GM12878 (cell line): ENCODE measurements around the gene SKAP1. TPM values are rescaled to one million over a fixed set of nuclear protein-coding genes. Genes with fewer than 3 reads are reported as not detected.

Source experiments
- ATAC-seq: fragments of 200-7000 bp; cut with Tn5 transposase; 3 replicates; pipeline ENCODE4 v1.9.1; 2020; ENCODE audit warnings: mild to moderate bottlenecking, moderate library complexity
- BruUV-seq: library from RNA; stranded (reverse); fragments of 400-500 nt; replicated peaks from 2 replicates; lab custom pipeline; 2021; lab: Mats Ljungman, UMichigan
- CTCF ChIA-PET: fragments of 300-600 bp; sonication (Branson Sonifier 250); formaldehyde crosslinking; extraction: SDS; loops from one replicate; lab custom pipeline; 2021; ENCODE audit warnings: inconsistent platforms; lab: Yijun Ruan, JAX
- POLR2A ChIA-PET: fragments of 350-600 bp; formaldehyde crosslinking; extraction: SDS; loops from one replicate; lab custom pipeline; 2021; ENCODE audit warnings: inconsistent platforms; lab: Charles Lee
- RAD21 ChIA-PET: fragments of 300-600 bp; sonication (Branson Sonifier 250); formaldehyde crosslinking; loops from one replicate; lab custom pipeline; 2023; ENCODE audit warnings: antibody characterized with exemption; ENCODE audit not compliant: unreplicated experiment; lab: Charles Lee
- SMC1A ChIA-PET: fragments of 300-600 bp; sonication (Branson Sonifier 250); formaldehyde crosslinking; loops from one replicate; lab custom pipeline; 2023; ENCODE audit not compliant: unreplicated experiment, uncharacterized antibody; lab: Charles Lee
- DNase-seq: peaks from one replicate; pipeline ENCODE4 v3.0.0-alpha.2; 2011; ENCODE audit warnings: low read depth, low spot score
- FAIRE-seq: peaks from 3 replicates; lab custom pipeline; 2011; peaks lifted over from hg19 to GRCh38; lab: Jason Lieb, UNC
- H2AFZ ChIP-seq: 2 replicates; pipeline ENCODE4 v1.6.0; 2011; ENCODE audit warnings: low read depth, low read length, control low read depth; ENCODE audit not compliant: control insufficient read depth
- H3K27ac ChIP-seq: 2 replicates; pipeline ENCODE4 v1.5.1; 2011; ENCODE audit warnings: control low read depth; ENCODE audit not compliant: control insufficient read depth, insufficient read depth
- H3K27me3 ChIP-seq, 2 experiments: replicated peaks in 1 of 2; 2 replicates each; pipeline versions ENCODE4 v1.6.0 to v1.6.1; 2011; ENCODE audit warnings: low read length in 1 of 2; ENCODE audit not compliant: control insufficient read depth in 2 of 2, insufficient read depth in 2 of 2
- H3K36me3 ChIP-seq, 2 experiments: 2 replicates each; pipeline ENCODE4 v1.5.1; 2011; ENCODE audit warnings: low read length in 1 of 2; ENCODE audit not compliant: control insufficient read depth in 2 of 2, insufficient read depth in 2 of 2
- H3K4me1 ChIP-seq: 2 replicates; pipeline ENCODE4 v1.6.1; 2011; ENCODE audit warnings: mild to moderate bottlenecking, low read length, moderate library complexity, mixed read lengths; ENCODE audit not compliant: control insufficient read depth, insufficient read depth
- H3K4me2 ChIP-seq: 2 replicates; pipeline ENCODE4 v1.6.0; 2011; ENCODE audit warnings: control low read depth; ENCODE audit not compliant: control insufficient read depth, insufficient read depth
- H3K4me3 ChIP-seq: fragments of 200-600 bp; sonication (generic); 2 replicates; pipeline ENCODE4 v1.5.1; 2016
- H3K79me2 ChIP-seq: 2 replicates; pipeline ENCODE4 v1.6.0; 2011; ENCODE audit warnings: low read length; ENCODE audit not compliant: control insufficient read depth, insufficient read depth
- H3K9ac ChIP-seq: 2 replicates; pipeline ENCODE4 v1.8.0; 2011; ENCODE audit warnings: low read length, control low read depth, mixed read lengths; ENCODE audit not compliant: control insufficient read depth, insufficient read depth
- H3K9me3 ChIP-seq: replicated peaks from 3 replicates; pipeline ENCODE4 v1.5.1; 2011; ENCODE audit warnings: mild to moderate bottlenecking, low read length; ENCODE audit not compliant: control insufficient read depth, insufficient read depth
- H4K20me1 ChIP-seq: 2 replicates; pipeline ENCODE4 v1.6.0; 2011; ENCODE audit not compliant: control insufficient read depth, insufficient read depth
- BCL11A ChIP-seq: IDR thresholded peaks from 2 replicates; pipeline ENCODE4 v1.6.1; 2011; ENCODE audit warnings: low read depth, low read length
- BCLAF1 ChIP-seq: fragments of 450-650 bp; IDR thresholded peaks from 2 replicates; pipeline ENCODE4 v1.6.1; 2017; ENCODE audit warnings: antibody characterized with exemption, mild to moderate bottlenecking, moderate library complexity
- DPF2 ChIP-seq: fragments of 450-650 bp; IDR thresholded peaks from 2 replicates; pipeline ENCODE4 v1.6.1; 2017; ENCODE audit warnings: mild to moderate bottlenecking
- EED ChIP-seq: sonication (generic); IDR thresholded peaks from 2 replicates; pipeline ENCODE4 v1.6.1; 2016; ENCODE audit warnings: antibody characterized with exemption, low read depth
- IKZF2 ChIP-seq, 2 experiments: fragments of 450-650 bp; IDR thresholded peaks; 2 replicates each; pipeline ENCODE4 v1.6.1; 2017; ENCODE audit warnings: mild to moderate bottlenecking in 2 of 2, moderate library complexity in 2 of 2
- IRF3 ChIP-seq: fragments of 450-650 bp; IDR thresholded peaks from 2 replicates; pipeline ENCODE4 v1.6.1; 2014; ENCODE audit warnings: mild to moderate bottlenecking
- JUNB ChIP-seq: IDR thresholded peaks from 2 replicates; pipeline ENCODE4 v1.6.1; 2016; ENCODE audit warnings: antibody characterized with exemption, mild to moderate bottlenecking
- NFIC ChIP-seq: IDR thresholded peaks from 2 replicates; pipeline ENCODE4 v1.6.1; 2012; ENCODE audit warnings: low read depth, mild to moderate bottlenecking, inconsistent platforms, low read length, moderate library complexity
- RAD51 ChIP-seq: fragments of 450-650 bp; IDR thresholded peaks from 2 replicates; pipeline ENCODE4 v1.6.1; 2016; ENCODE audit warnings: moderate library complexity, mild to moderate bottlenecking, inconsistent platforms
- RELA ChIP-seq: fragments of 450-650 bp; IDR thresholded peaks from 2 replicates; pipeline ENCODE4 v1.8.0; 2014; ENCODE audit warnings: borderline replicate concordance; ENCODE audit not compliant: partially characterized antibody
- REST ChIP-seq: IDR thresholded peaks from 2 replicates; pipeline ENCODE4 v1.6.1; 2012; ENCODE audit warnings: mild to moderate bottlenecking, low read depth, low read length
- RUNX3 ChIP-seq: IDR thresholded peaks from 2 replicates; pipeline ENCODE4 v1.6.1; 2012; ENCODE audit warnings: low read length, inconsistent platforms
- SIX5 ChIP-seq: IDR thresholded peaks from 2 replicates; pipeline ENCODE4 v1.6.1; 2011; ENCODE audit warnings: mild to moderate bottlenecking, low read depth, low read length, moderate library complexity; ENCODE audit not compliant: severe bottlenecking
- TCF7 ChIP-seq: IDR thresholded peaks from 2 replicates; pipeline ENCODE4 v1.6.1; 2014; ENCODE audit warnings: antibody characterized with exemption, borderline replicate concordance
- YY1 ChIP-seq: IDR thresholded peaks from 2 replicates; pipeline ENCODE4 v1.6.1; 2011; ENCODE audit warnings: low read depth, mild to moderate bottlenecking, low read length
- ZNF274 ChIP-seq: IDR thresholded peaks from one replicate; pipeline ENCODE4 v1.8.0; 2011; ENCODE audit not compliant: insufficient read length, insufficient read depth
- WGBS: methylation state at CpG from one replicate; pipeline ENCODE4 v1.1.6; 2016; ENCODE audit warnings: low lambda C conversion rate; ENCODE audit not compliant: insufficient replicate concordance, insufficient coverage; ENCODE audit errors: missing lambda C conversion rate; 5-methylcytosine and 5-hydroxymethylcytosine counted together
- in situ Hi-C: fragments of 300-500 bp; cut with MboI; formaldehyde crosslinking; loops from 9 replicates; pipeline ENCODE4 v1.14.3; 2018; ENCODE audit warnings: mixed read lengths
- intact Hi-C: fragments of 100-400 bp; cut with micrococcal nuclease; formaldehyde crosslinking; loops from one replicate; pipeline ENCODE4 v1.14.2; 2022; ENCODE audit not compliant: unreplicated experiment
- polyA plus RNA-seq, 11 experiments: library from polyadenylated mRNA; depleted of rRNA in 4 of 11; unstranded in 6 of 11; stranded (reverse) in 5 of 11; fragments of >200 nt; fragmentation: Nextera tagmentation in 4 of 11; fragmentation: Illumina TruSeq in 1 of 11; extraction: Ambion mirVana in 4 of 11; extraction: Trizol in 1 of 11; gene quantifications; 1 replicate in 1 of 11; 2 replicates in 10 of 11; pipeline versions ENCODE4 v1.2.1 to v1.2.3, GENCODE V29; 2011 to 2016; ENCODE audit warnings: inconsistent platforms in 2 of 11, missing spikeins in 2 of 11, low read depth in 1 of 11
- total RNA-seq, 4 experiments: library from RNA; depleted of rRNA in 3 of 4; stranded (reverse); fragments of >200 nt in 3 of 4; fragmentation: Illumina TruSeq in 1 of 4; extraction: Trizol in 1 of 4; gene quantifications; 2 replicates each; pipeline versions ENCODE4 v1.2.1 to v1.2.3, GENCODE V29; 2013 to 2021

SKAP1 gene
- total and polyA plus RNA-seq, 10 of the 15 experiments (the other 5 are each of a cell fraction or from before 2014, with no cell fraction given): 17.1 to 97.6 (median 35.9) TPM

GRCh38 chr17:48299760-48300159, 130.3 kb downstream of the SKAP1 start (continued):
- TF ChIP-seq RUNX3: peak; percentile 83
- no peak for TF ChIP-seq RAD51
- 0 out of 2 replicates have a peak, but pooled peaks have one; percentile 23 for TF ChIP-seq TCF7
- peak; percentile 63 for TF ChIP-seq JUNB
- 0 out of 2 replicates have a peak, but pooled peaks have one; percentile 48 for TF ChIP-seq DPF2
- TF ChIP-seq SIX5: no peak
- peak; percentile 96 for TF ChIP-seq EED
- TF ChIP-seq NFIC: peak; percentile 85

- Histone ChIP-seq H3K27me3 (no peaks in the 10 kb centered on the region), H3K4me2 (no peak overlapping the region), H3K79me2 (peaks cover 1% of the 10 kb centered on the region), H3K4me3 (no peak overlapping the region), H2AFZ (no peak overlapping the region), H3K9ac (no peak overlapping the region), H3K27ac (no peak overlapping the region), H3K4me1 (peaks cover 60% of the 10 kb centered on the region), H4K20me1 (no peaks in the 10 kb centered on the region), H3K9me3 (no peaks in the 10 kb centered on the region), H3K36me3 (no peaks in the 10 kb centered on the region)
- ATAC-seq: no peak
- no TSS peak for BruUV-seq
- ChIA-PET POLR2A (interaction anchor here (3.7 kb wide), 1 partner anchor 11 kb away, joined by 11 read pairs; no protein-coding TSS in a partner anchor), CTCF (interaction anchor here (0.7 to 20.0 kb wide), 3 partner anchors 11 to 218 kb away, joined by 3 to 190 read pairs (median 32); no protein-coding TSS in a partner anchor), RAD21 (interaction anchor here (0.6 to 1.5 kb wide), 2 partner anchors 11 to 218 kb away, joined by 3 to 4 read pairs; no protein-coding TSS in a partner anchor), SMC1A (interaction anchor here (0.9 to 5.4 kb wide), 3 partner anchors 10 to 38 kb away, joined by 3 to 38 read pairs (median 5); no protein-coding TSS in a partner anchor)
- 96% methylated on average over 4 of the region's 4 CpGs for WGBS
- in situ Hi-C loops: no loop called here
- FAIRE-seq: no peak
- TF ChIP-seq BCLAF1 (no peak), IRF3 (no peak), RELA (no peak), YY1 (no peak), IKZF2 (IDR thresholded peaks at IDR 0.05) (no peak), REST (no peak), ZNF274 (no peak), BCL11A (no peak)
- no peak for DNase-seq
- intact Hi-C loops: no loop called here
Observed at GRCh38 chr17:48297825-48298224, 132.2 kb downstream of the SKAP1 start.
